MM.1S (cell line): ENCODE data around the gene POFUT2.

Experiments
- CTCF ChIP-seq: fragments of 300-600 bp; sonication (generic); IDR thresholded peaks from 2 replicates; pipeline ENCODE4 v1.5.1; 2016; ENCODE audit warnings: antibody characterized with exemption, low read length, mixed read lengths
- EZH2 ChIP-seq: fragments of 300-600 bp; sonication (generic); optimal IDR thresholded peaks from 2 replicates; pipeline ENCODE3; 2017; ENCODE audit warnings: low read depth, mild to moderate bottlenecking, antibody characterized with exemption, low read length, mixed read lengths

GRCh38 chr21:45252448-45252925 lies 35.2 kb downstream of the POFUT2 start:
- TF ChIP-seq CTCF (no peak), EZH2 (no peak)
